A549 treated with GW870086 at 1 μM for 4 hours (cell line): ENCODE data around the gene CARF. TPM values are rescaled to one million over a fixed set of nuclear protein-coding genes. Genes with fewer than 3 reads are reported as not detected.

Source experiments
- total RNA-seq: library from RNA; stranded (reverse); fragments of 200-300 nt; extraction: Qiagen RNA extraction; gene quantifications from 5 replicates; pipeline ENCODE4 v1.2.3, GENCODE V29; 2022; ENCODE audit warnings: low read depth

The CARF gene, protein sequence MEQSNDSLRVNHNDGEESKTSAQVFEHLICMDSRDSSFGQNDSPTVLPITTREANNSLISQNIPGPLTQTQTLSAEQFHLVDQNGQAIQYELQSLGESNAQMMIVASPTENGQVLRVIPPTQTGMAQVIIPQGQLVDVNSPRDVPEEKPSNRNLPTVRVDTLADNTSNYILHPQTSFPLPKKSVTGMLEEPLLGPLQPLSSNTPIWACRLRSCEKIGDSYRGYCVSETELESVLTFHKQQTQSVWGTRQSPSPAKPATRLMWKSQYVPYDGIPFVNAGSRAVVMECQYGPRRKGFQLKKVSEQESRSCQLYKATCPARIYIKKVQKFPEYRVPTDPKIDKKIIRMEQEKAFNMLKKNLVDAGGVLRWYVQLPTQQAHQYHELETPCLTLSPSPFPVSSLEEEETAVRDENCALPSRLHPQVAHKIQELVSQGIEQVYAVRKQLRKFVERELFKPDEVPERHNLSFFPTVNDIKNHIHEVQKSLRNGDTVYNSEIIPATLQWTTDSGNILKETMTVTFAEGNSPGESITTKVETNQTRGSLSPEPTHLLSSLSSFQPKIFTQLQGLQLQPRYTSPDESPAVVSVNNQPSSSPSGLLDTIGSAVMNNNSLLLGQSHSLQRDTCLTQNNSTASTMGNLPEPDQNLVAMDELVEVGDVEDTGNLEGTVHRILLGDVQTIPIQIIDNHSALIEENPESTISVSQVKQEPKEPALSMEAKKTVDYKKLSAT
- 0.76 to 1.6 TPM (median 1.1 TPM) in 5 replicates for total RNA-seq

DNA sequence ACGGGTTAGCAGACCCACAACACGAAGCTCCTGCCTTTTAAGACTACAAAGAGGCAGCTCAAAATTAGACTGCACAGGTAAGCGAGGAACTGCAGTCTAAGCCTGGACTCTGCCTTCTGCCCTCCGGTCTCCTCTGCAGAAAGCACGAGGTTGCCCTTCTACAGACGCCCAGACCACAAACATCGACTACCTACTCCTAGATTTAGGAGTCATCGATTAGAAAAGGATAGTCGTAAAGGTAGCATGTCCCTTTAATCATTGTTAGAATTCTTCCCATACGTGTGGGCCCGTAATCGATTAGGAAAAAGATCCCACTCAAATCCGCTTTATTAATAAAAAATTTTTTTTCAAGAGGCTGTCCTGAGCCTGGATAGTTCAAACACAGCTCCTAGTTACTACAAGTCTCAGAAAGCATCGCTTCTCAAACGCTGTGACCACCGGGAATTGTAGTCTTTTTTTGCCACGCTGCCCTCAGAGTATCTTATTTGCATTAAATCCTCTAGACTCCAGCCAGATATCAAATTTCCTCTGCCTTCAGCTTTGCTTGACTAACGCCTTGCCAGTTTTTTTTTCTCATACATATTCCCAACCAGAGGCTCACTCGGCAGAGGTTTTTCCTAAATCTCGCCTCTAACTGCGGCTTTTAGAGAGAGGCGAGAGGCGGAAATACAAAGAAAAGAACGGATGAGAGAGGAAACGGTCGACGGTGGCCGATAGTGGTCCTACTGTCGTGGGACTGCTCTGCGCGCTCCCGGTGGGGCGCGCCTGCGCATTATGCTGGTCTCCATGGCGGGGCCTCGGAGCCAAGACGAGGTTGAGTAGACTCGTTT, at the start of gene CARF, which contains the start of gene WDR12:
TSS of gene CARF (plus strand) at position 764 of the 830 bp plus-strand sequence. CDS start 29,628 bp downstream, outside the sequence.
TSS of gene WDR12 (minus strand) at position 162 of the 830 bp plus-strand sequence. CDS start 197 bp downstream, outside the sequence.

DNA sequence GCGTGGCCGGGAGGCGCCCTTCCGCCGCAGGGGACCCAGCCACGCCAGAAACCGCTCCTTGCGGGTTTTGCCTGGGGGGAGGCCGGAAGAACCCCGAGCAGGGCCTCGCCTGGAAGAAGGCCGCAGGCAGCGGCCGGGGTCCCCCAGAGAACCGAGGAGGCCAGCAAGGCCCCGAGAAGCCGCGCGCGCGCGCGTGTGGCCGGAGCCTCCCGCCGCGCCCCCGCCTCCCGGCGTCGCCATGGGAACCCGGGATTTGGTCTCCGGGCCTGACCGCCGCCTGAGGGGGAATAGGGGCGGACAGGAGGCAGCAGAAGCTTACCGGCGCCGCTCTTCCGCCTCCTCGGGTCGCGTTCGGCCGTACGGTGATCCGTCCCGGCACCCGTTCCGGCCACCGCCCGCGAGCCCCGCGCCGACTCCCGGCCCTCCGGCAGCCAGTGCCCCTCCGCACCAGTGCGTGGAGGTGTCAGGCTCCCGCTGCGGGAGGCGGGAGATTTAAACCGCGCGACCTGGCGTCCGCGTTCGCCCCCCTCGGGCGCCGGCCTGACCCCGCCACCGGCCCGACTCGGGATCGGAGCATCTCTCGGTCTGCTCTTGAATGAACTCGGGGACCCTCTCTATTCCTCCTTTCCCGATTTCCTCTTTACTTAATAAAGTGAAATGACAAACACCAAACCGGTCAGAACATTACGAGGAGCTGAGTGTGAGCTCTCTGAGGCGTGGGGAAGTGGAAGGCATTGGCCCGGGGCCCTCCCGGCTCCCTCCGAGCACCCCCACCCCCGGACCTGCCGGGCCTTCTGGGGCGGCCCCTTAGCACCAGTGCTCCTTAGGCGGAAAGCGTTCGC, 40.6 kb upstream of the CARF start, which contains the start of gene ICA1L:
TSS of gene ICA1L (minus strand) at position 467 of the 842 bp plus-strand sequence. CDS start 42,757 bp downstream, outside the sequence.

DNA sequence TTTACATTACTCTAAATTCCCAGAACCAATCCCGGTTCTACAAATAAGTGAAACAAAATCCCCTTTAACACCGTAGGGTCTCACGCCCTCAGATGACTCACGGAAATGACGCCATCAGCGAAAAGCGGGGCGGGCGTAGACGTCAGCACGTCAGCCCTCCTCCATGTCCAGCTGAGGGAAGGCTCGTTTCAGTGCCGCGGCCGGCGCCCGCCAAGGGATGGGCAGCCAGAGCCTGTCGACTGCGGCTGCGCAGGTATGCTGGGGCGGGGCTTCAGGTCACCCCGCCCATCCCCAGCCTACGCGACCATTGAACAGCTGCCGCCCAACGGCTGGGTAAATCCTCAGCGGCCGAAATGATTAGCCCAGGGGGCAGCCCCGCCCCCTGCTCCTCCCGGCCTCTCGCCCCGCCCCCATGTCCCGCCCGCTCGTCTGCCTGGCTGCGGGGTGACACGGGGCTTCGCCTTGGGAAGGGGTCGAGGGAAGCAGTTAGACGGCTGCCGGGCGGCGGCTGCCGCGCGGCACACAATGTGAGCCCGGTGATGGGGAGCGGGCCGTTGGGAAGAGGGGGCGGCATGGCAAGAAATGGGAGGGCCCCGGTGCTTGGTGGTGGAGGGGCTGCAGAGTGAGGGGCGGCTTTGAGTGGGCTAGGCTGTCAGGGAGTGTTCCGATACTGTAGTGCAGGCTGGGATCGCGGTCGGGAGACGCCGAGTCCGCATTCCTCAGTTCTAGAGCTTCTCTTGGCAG, 102.6 kb downstream of the CARF start, which contains the start of gene NBEAL1:
TSS of gene NBEAL1 (plus strand) at position 420 of the 744 bp plus-strand sequence. CDS start 1,510 bp downstream, outside the sequence.

Other genes with a start within 250 kb of the CARF start
- 1.1 to 2.2 TPM (median 1.8 TPM) in 5 replicates for gene ICA1L, start 40.5 kb upstream of the CARF start, total RNA-seq
- 46.5 to 83.7 TPM (median 73.3 TPM) in 5 replicates for gene WDR12, start 602 bp upstream of the CARF start, total RNA-seq
- gene NBEAL1, start 102.6 kb downstream of the CARF start, total RNA-seq: 3.6 to 5.7 TPM (median 4.4 TPM) in 5 replicates